DND-41 (cell line): ENCODE results near the gene MAGOHB.

Experiments used
- ATAC-seq: fragments of 200-7000 bp; cut with Tn5 transposase; 3 replicates; pipeline ENCODE4 v1.9.1; 2021; ENCODE audit warnings: low read depth; ENCODE audit not compliant: insufficient read depth
- DNase-seq: peaks from one replicate; pipeline ENCODE4 v3.0.0-alpha.2; 2020
- H2AFZ ChIP-seq: 2 replicates; pipeline ENCODE4 v1.6.0; 2012; ENCODE audit warnings: low read depth, low read length
- H3K27ac ChIP-seq: 2 replicates; pipeline ENCODE4 v1.5.1; 2012; ENCODE audit warnings: low read length, inconsistent platforms
- H3K27me3 ChIP-seq: fragments of 200-600 bp; sonication (generic); 2 replicates; pipeline ENCODE4 v1.6.0; 2012; ENCODE audit warnings: low read length, mild to moderate bottlenecking, inconsistent platforms; ENCODE audit not compliant: insufficient read depth, poor library complexity
- H3K36me3 ChIP-seq: 2 replicates; pipeline ENCODE4 v1.5.1; 2012; ENCODE audit warnings: low read length, inconsistent platforms; ENCODE audit not compliant: insufficient read depth
- H3K4me1 ChIP-seq: 2 replicates; pipeline ENCODE4 v1.5.1; 2012; ENCODE audit warnings: mild to moderate bottlenecking, low read length; ENCODE audit not compliant: insufficient read depth
- H3K4me2 ChIP-seq: 2 replicates; pipeline ENCODE4 v1.6.0; 2012; ENCODE audit warnings: mild to moderate bottlenecking, moderate library complexity, low read length, inconsistent platforms; ENCODE audit not compliant: insufficient read depth
- H3K4me3 ChIP-seq, 2 experiments: fragments of 200-600 bp in 1 of 2; shearing (Covaris generic) in 1 of 2; 2 replicates each; pipeline ENCODE4 v1.5.1; 2012 to 2016; ENCODE audit warnings: inconsistent platforms in 2 of 2, low read length in 2 of 2, mild to moderate bottlenecking in 2 of 2, low read depth in 1 of 2, moderate library complexity in 1 of 2
- H3K79me2 ChIP-seq: 2 replicates; pipeline ENCODE4 v1.6.0; 2012; ENCODE audit warnings: low read length, inconsistent platforms; ENCODE audit not compliant: insufficient read depth
- H3K9ac ChIP-seq: 2 replicates; pipeline ENCODE4 v1.6.0; 2012; ENCODE audit warnings: low read depth, mild to moderate bottlenecking, inconsistent platforms, low read length, moderate library complexity
- H3K9me3 ChIP-seq: 2 replicates; pipeline ENCODE4 v1.5.1; 2012; ENCODE audit warnings: low read length, moderate library complexity, mild to moderate bottlenecking, inconsistent platforms; ENCODE audit not compliant: insufficient read depth, severe bottlenecking
- H4K20me1 ChIP-seq: 2 replicates; pipeline ENCODE4 v1.6.0; 2012; ENCODE audit warnings: low read length; ENCODE audit not compliant: insufficient read depth
- EZH2 ChIP-seq: IDR thresholded peaks from 3 replicates; pipeline ENCODE4 v1.6.1; 2012; ENCODE audit warnings: borderline replicate concordance, low read depth, mild to moderate bottlenecking, moderate library complexity, low read length, inconsistent platforms; ENCODE audit not compliant: severe bottlenecking
- TF ChIP-seq, protein P1 (sequence below): IDR thresholded peaks from 2 replicates; pipeline ENCODE4 v1.5.1; 2012; ENCODE audit warnings: borderline replicate concordance, low read length, moderate library complexity, mild to moderate bottlenecking; ENCODE audit not compliant: poor library complexity, severe bottlenecking; ENCODE audit errors: extremely low read depth

The MAGOHB gene

GRCh38 chr12:10613349-10614055 is at the start of gene MAGOHB:
Gene MAGOHB, minus strand, starts transcription at chr12:10613609. Its CDS starts 77 bp downstream, at chr12:10613532.
- Histone ChIP-seq H3K27ac (peak within 1 kb of the TSS; percentile 89), H3K9me3 (no peaks in the 10 kb centered on the region), H3K27me3 (peaks cover 5% of the 10 kb centered on the region), H3K4me3 (peak within 1 kb of the TSS; percentile 93 to 95), H2AFZ (peak within 1 kb of the TSS; percentile 89), H4K20me1 (no peaks in the 10 kb centered on the region), H3K79me2 (peaks cover 27% of the 10 kb centered on the region), H3K4me1 (peaks cover 32% of the 10 kb centered on the region), H3K36me3 (peaks cover 40% of the 10 kb centered on the region), H3K4me2 (peak within 1 kb of the TSS; percentile 98), H3K9ac (peak within 1 kb of the TSS; percentile 80)
- DNase-seq: peak; percentile 97
- peak; percentile 99 for ATAC-seq
- TF ChIP-seq, protein P1, sequence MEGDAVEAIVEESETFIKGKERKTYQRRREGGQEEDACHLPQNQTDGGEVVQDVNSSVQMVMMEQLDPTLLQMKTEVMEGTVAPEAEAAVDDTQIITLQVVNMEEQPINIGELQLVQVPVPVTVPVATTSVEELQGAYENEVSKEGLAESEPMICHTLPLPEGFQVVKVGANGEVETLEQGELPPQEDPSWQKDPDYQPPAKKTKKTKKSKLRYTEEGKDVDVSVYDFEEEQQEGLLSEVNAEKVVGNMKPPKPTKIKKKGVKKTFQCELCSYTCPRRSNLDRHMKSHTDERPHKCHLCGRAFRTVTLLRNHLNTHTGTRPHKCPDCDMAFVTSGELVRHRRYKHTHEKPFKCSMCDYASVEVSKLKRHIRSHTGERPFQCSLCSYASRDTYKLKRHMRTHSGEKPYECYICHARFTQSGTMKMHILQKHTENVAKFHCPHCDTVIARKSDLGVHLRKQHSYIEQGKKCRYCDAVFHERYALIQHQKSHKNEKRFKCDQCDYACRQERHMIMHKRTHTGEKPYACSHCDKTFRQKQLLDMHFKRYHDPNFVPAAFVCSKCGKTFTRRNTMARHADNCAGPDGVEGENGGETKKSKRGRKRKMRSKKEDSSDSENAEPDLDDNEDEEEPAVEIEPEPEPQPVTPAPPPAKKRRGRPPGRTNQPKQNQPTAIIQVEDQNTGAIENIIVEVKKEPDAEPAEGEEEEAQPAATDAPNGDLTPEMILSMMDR: peak; percentile 3
- no peak for TF ChIP-seq EZH2

GRCh38 chr12:10661338-10661737 is 47.9 kb upstream of the MAGOHB start:
- Histone ChIP-seq H3K27me3 (peaks cover 5% of the 10 kb centered on the region), H3K4me3 (no peak overlapping the region), H3K79me2 (no peaks in the 10 kb centered on the region), H3K9me3 (peaks cover 5% of the 10 kb centered on the region), H3K4me1 (no peaks in the 10 kb centered on the region), H2AFZ (no peak overlapping the region), H4K20me1 (no peaks in the 10 kb centered on the region), H3K27ac (no peak overlapping the region), H3K4me2 (no peak overlapping the region), H3K9ac (no peak overlapping the region), H3K36me3 (no peaks in the 10 kb centered on the region)
- TF ChIP-seq EZH2: no peak
- TF ChIP-seq, protein P1: no peak
- DNase-seq (no peak), ATAC-seq (no peak)

- Histone ChIP-seq H3K4me1 (no peaks in the 10 kb centered on the region), H3K9ac (no peak overlapping the region), H3K79me2 (no peaks in the 10 kb centered on the region), H2AFZ (no peak overlapping the region), H3K36me3 (no peaks in the 10 kb centered on the region), H3K4me2 (no peak overlapping the region), H4K20me1 (no peaks in the 10 kb centered on the region), H3K4me3 (no peak overlapping the region), H3K27ac (no peak overlapping the region), H3K27me3 (no peaks in the 10 kb centered on the region), H3K9me3 (peaks cover 5% of the 10 kb centered on the region)
- no peak for TF ChIP-seq EZH2
- TF ChIP-seq, protein P1: no peak
- DNase-seq: no peak
- no peak for ATAC-seq
These were observed 40.6 kb upstream of the MAGOHB start for GRCh38 chr12:10654003-10654402.
